BLaER1 (cell line): ENCODE results near the gene SMYD4.
"Not testable (repeated sequence)": the region's sequence is repeated elsewhere in the genome, so short reads cannot be mapped to it uniquely, and the experiment has no call there.

Experiments
- H3K27ac ChIP-seq: shearing (Covaris generic); formaldehyde crosslinking; 2 replicates; pipeline ENCODE4 v1.8.1; 2022
- H3K27me3 ChIP-seq: shearing (Covaris generic); formaldehyde crosslinking; 2 replicates; pipeline ENCODE4 v1.8.1; 2022
- H3K36me3 ChIP-seq: shearing (Covaris generic); formaldehyde crosslinking; 2 replicates; pipeline ENCODE4 v1.8.1; 2022
- H3K4me1 ChIP-seq: shearing (Covaris generic); formaldehyde crosslinking; 2 replicates; pipeline ENCODE4 v1.8.1; 2022
- H3K4me2 ChIP-seq: shearing (Covaris generic); formaldehyde crosslinking; 2 replicates; pipeline ENCODE4 v1.8.1; 2022
- H3K4me3 ChIP-seq: shearing (Covaris generic); formaldehyde crosslinking; 2 replicates; pipeline ENCODE4 v1.8.1; 2022
- H3K9ac ChIP-seq: shearing (Covaris generic); formaldehyde crosslinking; 2 replicates; pipeline ENCODE4 v1.8.1; 2022
- H3K9me3 ChIP-seq: shearing (Covaris generic); formaldehyde crosslinking; 2 replicates; pipeline ENCODE4 v1.8.1; 2022
- H4K20me1 ChIP-seq: shearing (Covaris generic); formaldehyde crosslinking; 2 replicates; pipeline ENCODE4 v1.8.1; 2022
- Cebpa-rat ChIP-seq: shearing (Covaris generic); IDR thresholded peaks from 2 replicates; pipeline ENCODE4 v1.8.1; 2022

The SMYD4 gene

GRCh38 chr17:1830288-1830687 lies 586 bp upstream of the SMYD4 start:
- H3K9ac ChIP-seq, result peak overlapping the region; percentile 85
- no peaks in the 10 kb centered on the region for H3K27me3 ChIP-seq
- no peak for TF ChIP-seq Cebpa-rat
- peak overlapping the region; percentile 75 for H3K27ac ChIP-seq
- H3K4me2 ChIP-seq, result peak overlapping the region; percentile 97
- H3K9me3 ChIP-seq, result no peaks in the 10 kb centered on the region
- peaks cover 39% of the 10 kb centered on the region for H4K20me1 ChIP-seq
- H3K4me1 ChIP-seq, result peaks cover 39% of the 10 kb centered on the region
- peak overlapping the region; percentile 81 for H3K4me3 ChIP-seq
- peaks cover 61% of the 10 kb centered on the region for H3K36me3 ChIP-seq

DNA sequence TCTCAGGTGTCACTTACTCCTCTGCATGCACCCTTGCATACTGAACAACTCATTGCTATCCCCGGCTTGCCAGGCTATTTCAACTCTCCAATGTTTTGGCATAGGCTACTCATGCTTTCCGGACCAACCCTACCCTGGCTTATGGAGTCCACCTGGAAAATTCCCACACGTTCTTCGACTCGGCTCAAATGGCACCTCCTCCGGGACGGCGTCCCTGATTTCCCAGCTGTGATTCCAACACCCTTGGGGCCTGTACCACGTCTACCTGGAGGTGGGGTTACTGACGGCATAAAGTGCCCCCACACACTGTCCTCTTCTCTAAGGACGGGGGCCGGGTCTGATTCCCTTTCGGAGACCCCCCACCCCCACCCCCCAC lies 498 bp downstream of the SMYD4 start:
- Histone ChIP-seq H3K36me3 (peaks cover 61% of the 10 kb centered on the region), H3K4me3 (peak overlapping the region; percentile 81), H4K20me1 (peaks cover 28% of the 10 kb centered on the region), H3K27ac (peak overlapping the region; percentile 75), H3K9ac (peak overlapping the region; percentile 85), H3K4me2 (peak overlapping the region; percentile 97), H3K9me3 (no peaks in the 10 kb centered on the region), H3K27me3 (no peaks in the 10 kb centered on the region), H3K4me1 (peaks cover 39% of the 10 kb centered on the region)
- no peak for TF ChIP-seq Cebpa-rat

DNA sequence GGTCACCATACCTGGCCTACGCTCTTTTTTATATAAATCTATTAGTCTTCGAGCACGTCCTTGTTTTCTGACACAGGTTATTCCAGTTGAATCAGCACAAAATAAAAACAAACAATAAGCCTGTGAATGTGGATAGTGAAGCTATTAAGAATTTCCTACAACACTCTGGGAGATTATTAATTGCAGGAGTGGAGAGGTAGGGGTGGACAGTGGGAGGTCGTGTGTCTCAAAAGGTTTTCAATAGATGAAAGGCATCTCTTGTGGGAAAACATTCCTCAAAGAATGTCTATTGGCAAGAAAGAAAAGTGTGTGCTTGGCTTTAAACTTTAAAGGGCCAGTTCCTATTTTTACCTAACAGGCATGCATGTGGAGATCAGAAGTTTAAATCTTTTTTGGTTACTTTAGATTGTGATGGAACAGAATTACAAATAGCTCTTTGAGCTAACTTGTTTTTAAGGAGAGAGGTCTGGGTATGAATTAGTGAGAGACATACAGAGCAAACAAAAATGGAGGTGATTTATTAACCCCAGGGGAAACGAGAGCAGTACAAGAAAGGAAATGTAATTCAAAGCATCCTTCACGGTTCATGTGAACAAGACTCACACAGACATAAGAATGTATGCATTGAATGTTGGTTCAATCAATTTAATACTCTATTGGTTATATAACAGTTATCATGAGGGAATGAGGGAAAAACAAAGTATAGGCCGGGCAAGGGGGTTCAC lies 9.0 kb downstream of the SMYD4 start:
- peaks cover 7% of the 10 kb centered on the region for H3K4me1 ChIP-seq
- H3K27ac ChIP-seq, result no peak overlapping the region
- H3K36me3 ChIP-seq, result peaks cover 69% of the 10 kb centered on the region
- no peaks in the 10 kb centered on the region for H3K9me3 ChIP-seq
- no peaks in the 10 kb centered on the region for H4K20me1 ChIP-seq
- no peak overlapping the region for H3K4me2 ChIP-seq
- no peak for TF ChIP-seq Cebpa-rat
- H3K9ac ChIP-seq, result 0 out of 2 replicates have a peak overlapping the region, but pooled peaks have one; percentile 15
- no peaks in the 10 kb centered on the region for H3K27me3 ChIP-seq
- no peak overlapping the region for H3K4me3 ChIP-seq

DNA sequence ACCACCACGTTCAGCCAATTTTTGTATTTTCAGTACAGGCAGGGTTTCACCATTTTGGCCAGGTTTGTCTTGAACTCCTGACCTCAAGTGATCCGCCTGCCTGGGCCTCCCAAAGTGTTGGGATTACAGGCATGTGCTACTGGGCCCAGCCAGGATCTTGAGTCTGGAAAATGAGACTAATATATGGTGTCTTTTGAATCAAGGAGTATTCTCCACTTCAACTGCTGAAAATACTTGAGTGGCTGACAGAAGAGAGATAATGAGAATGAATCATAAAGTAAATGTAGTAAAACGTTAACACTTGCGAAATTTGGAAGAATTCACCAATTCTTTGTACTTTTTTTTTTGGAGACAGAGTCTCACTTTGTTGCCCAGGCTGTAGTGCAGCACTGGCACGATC lies 16.6 kb downstream of the SMYD4 start:
- no peak for TF ChIP-seq Cebpa-rat
- no peaks in the 10 kb centered on the region; the same call in 1 of the 2 replicates for H3K4me1 ChIP-seq
- H3K4me2 ChIP-seq, result no peak overlapping the region
- H3K36me3 ChIP-seq, result peaks cover 68% of the 10 kb centered on the region
- H4K20me1 ChIP-seq, result no peaks in the 10 kb centered on the region
- no peak overlapping the region for H3K9ac ChIP-seq
- no peaks in the 10 kb centered on the region for H3K27me3 ChIP-seq
- H3K27ac ChIP-seq, result no peak overlapping the region
- no peak overlapping the region for H3K4me3 ChIP-seq
- H3K9me3 ChIP-seq, result no peaks in the 10 kb centered on the region

GRCh38 chr17:1810450-1811103 lies 19.1 kb downstream of the SMYD4 start:
- no peaks in the 10 kb centered on the region for H3K9me3 ChIP-seq
- no peak overlapping the region for H3K9ac ChIP-seq
- no peaks in the 10 kb centered on the region for H4K20me1 ChIP-seq
- no peak overlapping the region for H3K4me3 ChIP-seq
- TF ChIP-seq Cebpa-rat, result no peak
- no peaks in the 10 kb centered on the region for H3K27me3 ChIP-seq
- H3K4me1 ChIP-seq, result no peaks in the 10 kb centered on the region; the same call in 1 of the 2 replicates
- H3K4me2 ChIP-seq, result no peak overlapping the region
- peaks cover 76% of the 10 kb centered on the region for H3K36me3 ChIP-seq
- no peak overlapping the region for H3K27ac ChIP-seq

DNA sequence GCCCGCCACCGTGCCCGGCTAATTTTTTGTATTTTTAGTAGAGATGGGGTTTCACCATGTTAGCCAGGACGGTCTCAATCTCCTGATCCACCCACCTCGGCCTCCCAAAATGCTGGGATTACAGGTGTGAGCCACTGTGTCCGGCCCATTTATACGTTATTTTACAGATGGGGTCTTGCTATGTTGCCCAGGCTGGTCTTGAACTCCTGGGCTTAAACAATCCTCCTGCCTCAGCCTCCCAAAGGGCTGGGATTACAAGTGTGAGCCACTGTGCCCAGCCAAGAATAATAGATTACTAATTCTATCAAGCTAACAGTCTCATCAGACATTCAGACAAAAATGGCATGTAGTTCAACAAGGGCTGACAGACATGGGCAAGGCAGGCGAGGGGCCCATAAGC lies 19.9 kb downstream of the SMYD4 start:
- H3K27ac ChIP-seq, H3K27me3 ChIP-seq: not testable (repeated sequence)
- H3K36me3 ChIP-seq, result peaks cover 76% of the 10 kb centered on the region

GRCh38 chr17:1808644-1809043 lies 21.1 kb downstream of the SMYD4 start:
- H3K4me1 ChIP-seq, result no peaks in the 10 kb centered on the region; the same call in 1 of the 2 replicates
- H3K9me3 ChIP-seq, result no peaks in the 10 kb centered on the region
- no peaks in the 10 kb centered on the region for H3K27me3 ChIP-seq
- H3K4me3 ChIP-seq, result no peak overlapping the region
- peaks cover 78% of the 10 kb centered on the region for H3K36me3 ChIP-seq
- no peak overlapping the region for H3K27ac ChIP-seq
- H3K9ac ChIP-seq, result no peak overlapping the region
- no peak overlapping the region for H3K4me2 ChIP-seq
- TF ChIP-seq Cebpa-rat, result no peak
- H4K20me1 ChIP-seq, result no peaks in the 10 kb centered on the region

More for the DNA sequence above, 19.9 kb downstream of the SMYD4 start:
- H3K4me2 ChIP-seq, H3K4me1 ChIP-seq, H3K4me3 ChIP-seq, H3K9me3 ChIP-seq, H3K9ac ChIP-seq, H4K20me1 ChIP-seq: not testable (repeated sequence)

DNA sequence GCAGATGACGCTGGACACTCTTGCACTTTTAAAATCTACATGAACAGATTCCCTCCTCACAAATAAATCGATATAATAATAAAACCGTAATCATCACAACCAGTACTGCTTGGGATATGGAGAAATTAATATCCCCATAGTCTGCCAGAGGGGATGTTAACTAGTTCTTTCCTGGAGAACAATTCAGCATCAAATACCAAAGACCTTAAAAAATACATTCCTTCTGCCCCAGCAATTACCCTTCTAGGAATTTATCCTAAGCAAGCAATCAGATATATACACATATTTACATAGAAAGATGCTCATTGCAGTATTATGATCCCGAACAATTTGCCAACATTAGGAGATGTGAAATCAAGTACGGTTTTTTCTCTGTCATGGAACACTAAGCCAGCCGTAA lies 21.8 kb downstream of the SMYD4 start:
- H4K20me1 ChIP-seq, result no peaks in the 10 kb centered on the region
- H3K4me2 ChIP-seq, result no peak overlapping the region
- no peak overlapping the region for H3K27ac ChIP-seq
- H3K9me3 ChIP-seq, result no peaks in the 10 kb centered on the region
- peaks cover 80% of the 10 kb centered on the region for H3K36me3 ChIP-seq
- H3K27me3 ChIP-seq, result no peaks in the 10 kb centered on the region
- H3K4me1 ChIP-seq, result peaks cover 6% of the 10 kb centered on the region
- H3K4me3 ChIP-seq, result no peak overlapping the region
- no peak overlapping the region for H3K9ac ChIP-seq
- TF ChIP-seq Cebpa-rat, result no peak

DNA sequence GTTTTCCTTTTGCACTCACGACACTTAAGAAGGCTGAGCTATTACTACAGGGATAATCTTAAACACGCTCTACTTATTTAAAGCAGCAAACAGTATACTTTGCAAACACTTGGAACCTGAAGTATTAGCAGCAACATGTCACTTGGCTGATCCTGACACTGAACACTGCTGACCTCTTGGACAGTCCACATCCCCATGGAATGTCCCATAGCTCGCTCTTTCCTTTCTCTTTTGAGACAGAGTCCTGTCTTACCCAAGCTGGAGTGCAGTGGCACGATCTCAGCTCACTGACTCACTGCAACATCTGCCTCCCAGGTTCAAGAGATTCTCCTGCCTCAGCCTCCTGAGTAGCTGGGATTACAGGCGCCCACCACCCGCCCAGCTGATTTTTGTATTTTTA lies 26.4 kb downstream of the SMYD4 start:
- Histone ChIP-seq H3K9me3 (no peaks in the 10 kb centered on the region), H3K27me3 (no peaks in the 10 kb centered on the region), H3K9ac (no peak overlapping the region), H3K4me2 (peak overlapping the region; percentile 10; the same call in 1 of the 2 replicates), H3K4me1 (peaks cover 10% of the 10 kb centered on the region), H3K4me3 (no peak overlapping the region), H3K36me3 (peaks cover 78% of the 10 kb centered on the region), H4K20me1 (no peaks in the 10 kb centered on the region), H3K27ac (no peak overlapping the region)
- TF ChIP-seq Cebpa-rat, result no peak

GRCh38 chr17:1802429-1802828 lies 27.3 kb downstream of the SMYD4 start:
- no peak overlapping the region for H3K9ac ChIP-seq
- no peaks in the 10 kb centered on the region for H3K27me3 ChIP-seq
- no peaks in the 10 kb centered on the region for H3K9me3 ChIP-seq
- no peak overlapping the region for H3K4me3 ChIP-seq
- H3K36me3 ChIP-seq, result peaks cover 73% of the 10 kb centered on the region
- H3K27ac ChIP-seq, result no peak overlapping the region
- no peaks in the 10 kb centered on the region for H4K20me1 ChIP-seq
- H3K4me1 ChIP-seq, result peaks cover 19% of the 10 kb centered on the region
- TF ChIP-seq Cebpa-rat, result no peak
- no peak overlapping the region for H3K4me2 ChIP-seq
